Left colon (tissue), 2 donors: Measurements from ENCODE around the gene THSD7A. TPM values are rescaled to one million over a fixed set of nuclear protein-coding genes. Genes with fewer than 3 reads are reported as not detected.

ENCODE experiments used
- ATAC-seq: fragments of 200-7000 bp; cut with Tn5 transposase; one replicate; pipeline ENCODE4 v1.9.1; 2020; ENCODE audit warnings: mild to moderate bottlenecking, moderate library complexity
- DNase-seq, 2 donors: peaks; one replicate each; pipeline ENCODE4 v3.0.0-alpha.2; 2020
- intact Hi-C, 2 donors: fragments of 100-400 bp; cut with DNase I in 1 of 2; cut with micrococcal nuclease in 1 of 2; formaldehyde crosslinking; loops; one replicate each; pipeline versions ENCODE4 v1.11.2 to v1.14.0; 2022; cut with DNase I, micrococcal nuclease
- total RNA-seq, 2 donors: library from RNA; stranded (reverse); fragmentation: NEBNext Ultra II Directional; extraction: Animal tissue kit (Norgen Biotek cat#: 25700); gene quantifications; one replicate each; pipeline ENCODE4 v1.2.1, GENCODE V29; 2021
- donor health status: DM: no; HTN: no; CAD: no.
- donor health status: DM: yes; HTN: yes; CAD: no.

Gene THSD7A
- total RNA-seq, 2 donors from 2014 or later = 1.6 to 1.7 TPM

- intact Hi-C loops = no loop called here
- DNase-seq (no peak), ATAC-seq (no peak)
Measured at GRCh38 chr7:11336432-11336831, 495.6 kb downstream of the THSD7A start.

- intact Hi-C loops = no loop called here
- DNase-seq (no peak), ATAC-seq (no peak)
Measured at GRCh38 chr7:11335947-11336346, 496.1 kb downstream of the THSD7A start.

DNA sequence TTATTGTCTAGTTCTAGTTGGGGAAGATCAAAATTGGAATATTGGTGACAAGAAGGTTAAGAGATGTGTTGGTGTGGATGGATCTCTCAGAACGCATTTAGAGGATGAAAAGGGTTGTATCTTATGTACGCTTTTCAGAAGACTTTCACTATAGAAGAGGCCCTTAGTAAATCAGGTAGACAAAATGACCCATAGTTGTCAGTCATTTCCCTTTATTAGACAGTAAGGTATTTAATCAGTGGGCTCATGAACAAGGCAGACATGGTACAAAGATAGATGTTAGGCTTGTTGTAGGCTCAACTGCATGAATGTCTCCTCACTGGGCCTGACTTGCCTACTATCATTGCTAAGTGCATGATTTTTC lies 499.2 kb downstream of the THSD7A start:
- intact Hi-C loops = no loop called here
- ATAC-seq (no peak), DNase-seq (no peak)

GRCh38 chr7:11332186-11332864 lies 499.7 kb downstream of the THSD7A start:
- ATAC-seq (no peak), DNase-seq (no peak)
- intact Hi-C loops = no loop called here

DNA sequence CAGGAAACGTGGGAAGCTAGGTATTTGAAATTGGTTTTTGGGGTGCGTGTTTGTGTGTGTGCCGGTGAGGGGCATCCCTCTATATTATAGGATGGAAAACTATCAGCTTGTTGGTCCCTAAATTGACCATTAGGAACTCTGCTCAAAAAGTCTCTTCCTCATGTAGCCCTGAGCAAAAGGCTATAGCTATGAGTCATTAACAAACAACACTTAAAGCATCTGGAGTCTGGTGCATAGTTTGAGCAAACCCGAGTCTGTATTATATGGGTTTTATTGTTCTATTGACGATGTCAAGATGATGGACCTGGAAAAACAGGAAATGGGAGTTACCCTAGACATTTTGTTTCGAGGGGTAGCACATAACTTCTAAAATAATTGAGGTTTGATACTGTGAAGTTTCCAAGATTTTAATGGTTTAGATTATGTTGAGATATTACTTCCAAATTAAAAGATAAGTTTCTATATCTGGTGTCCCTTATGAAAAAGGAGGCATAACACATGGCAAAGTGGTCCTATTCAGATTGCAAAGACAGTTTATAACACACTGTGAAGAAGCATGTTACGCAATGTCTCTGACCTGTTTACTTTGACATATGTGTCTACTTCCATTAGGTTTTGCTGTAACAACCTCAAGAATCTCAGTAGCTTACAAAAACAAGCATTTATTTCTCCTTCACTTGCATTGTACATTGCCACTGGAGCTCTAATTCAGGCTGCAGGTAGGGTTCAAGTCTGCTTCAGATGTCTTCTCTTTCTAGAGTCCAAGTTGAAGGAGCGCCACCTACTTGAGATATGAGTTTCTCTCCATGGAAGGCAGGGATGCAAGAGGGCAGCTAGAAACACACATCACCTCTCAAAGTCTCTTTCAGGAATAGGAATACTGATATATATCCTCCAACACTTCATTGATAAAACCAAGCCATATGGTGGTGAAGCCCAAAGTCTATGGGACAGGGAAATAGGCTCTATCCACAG lies 500.6 kb downstream of the THSD7A start:
- no peak for ATAC-seq
- intact Hi-C loops = no loop called here

GRCh38 chr7:11330717-11331116 lies 501.3 kb downstream of the THSD7A start:
- ATAC-seq (no peak), DNase-seq (no peak)
- intact Hi-C loops = no loop called here

More for the DNA sequence above, 500.6 kb downstream of the THSD7A start:
- DNase-seq = no peak

GRCh38 chr7:11330208-11330607 lies 501.8 kb downstream of the THSD7A start:
- no peak for ATAC-seq
- intact Hi-C loops = no loop called here
- no peak for DNase-seq

DNA sequence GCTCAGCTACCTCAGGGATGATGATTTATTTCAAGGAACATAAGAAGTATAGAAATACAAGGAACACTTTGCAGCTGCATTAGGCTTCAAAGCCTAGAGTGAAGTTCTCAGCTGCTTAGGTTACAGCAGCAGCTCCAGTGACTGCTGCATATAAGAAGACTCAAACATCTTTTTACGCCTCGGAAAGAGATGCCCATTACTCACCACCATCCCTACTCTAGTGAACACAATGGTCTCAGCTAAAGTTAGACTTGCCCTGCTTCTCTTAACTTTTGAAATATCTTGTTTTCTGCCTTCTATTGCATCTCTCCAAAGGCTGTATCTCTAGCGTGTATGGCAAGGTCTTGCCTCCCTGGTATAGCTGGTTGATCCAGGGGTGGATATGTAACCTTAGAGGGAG lies 502.4 kb downstream of the THSD7A start:
- ATAC-seq (no peak), DNase-seq (no peak)
- intact Hi-C loops = no loop called here

DNA sequence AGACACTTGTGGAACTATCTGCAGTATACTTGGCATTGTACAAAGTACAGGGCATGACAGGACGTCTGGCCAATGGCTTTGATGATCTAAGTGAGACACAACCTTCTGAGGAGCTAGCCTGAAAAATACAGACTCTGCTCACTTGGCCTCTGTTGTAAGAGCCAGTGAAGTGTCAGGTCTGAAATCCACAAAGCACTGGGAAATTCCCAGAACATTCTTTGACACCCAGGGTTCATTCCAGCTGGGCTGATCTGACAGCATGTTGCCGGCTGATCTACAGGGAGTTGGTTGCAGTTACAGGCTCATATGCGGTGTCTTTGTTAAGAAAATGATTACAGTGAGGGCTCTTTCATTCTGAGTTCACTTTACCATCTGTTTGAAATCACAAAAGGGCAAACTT lies 503.7 kb downstream of the THSD7A start:
- ATAC-seq = no peak
- intact Hi-C loops = no loop called here
- no peak for DNase-seq

GRCh38 chr7:11327633-11328032 lies 504.4 kb downstream of the THSD7A start:
- no peak for DNase-seq
- intact Hi-C loops = no loop called here
- no peak for ATAC-seq
